ENCODE data around the gene ZBTB7C. TPM values are rescaled to one million over a fixed set of nuclear protein-coding genes. Genes with fewer than 3 reads are reported as not detected.

ZBTB7C gene
- total RNA-seq, 1 donor from 2014 or later: 0.11 TPM

- no peak for TF ChIP-seq CTCF (IDR thresholded peaks at IDR 0.05)
- no peak for DNase-seq (ENCODE audit: extremely low spot score, unreplicated experiment)
- H3K36me3 Mint-ChIP-seq (ENCODE audit: unreplicated experiment): no peaks in the 10 kb centered on the region
- H3K4me3 Mint-ChIP-seq (ENCODE audit: unreplicated experiment): no peak overlapping the region
- peaks cover 63% of the 10 kb centered on the region for H3K27me3 Mint-ChIP-seq (ENCODE audit: unreplicated experiment)
- H3K4me1 Mint-ChIP-seq (ENCODE audit: unreplicated experiment): no peaks in the 10 kb centered on the region
- H3K27ac Mint-ChIP-seq (ENCODE audit: unreplicated experiment): no peak overlapping the region
- H3K9me3 Mint-ChIP-seq (ENCODE audit: unreplicated experiment): no peaks in the 10 kb centered on the region
Measured at GRCh38 chr18:48263192-48263853, 145.9 kb downstream of the ZBTB7C start.

- Mint-ChIP-seq H3K4me3 (ENCODE audit: unreplicated experiment) (no peak overlapping the region), H3K36me3 (ENCODE audit: unreplicated experiment) (peaks cover 4% of the 10 kb centered on the region), H3K9me3 (ENCODE audit: unreplicated experiment) (peaks cover 14% of the 10 kb centered on the region), H3K4me1 (ENCODE audit: unreplicated experiment) (no peaks in the 10 kb centered on the region), H3K27me3 (ENCODE audit: unreplicated experiment) (peaks cover 69% of the 10 kb centered on the region), H3K27ac (ENCODE audit: unreplicated experiment) (no peak overlapping the region)
- DNase-seq (ENCODE audit: extremely low spot score, unreplicated experiment): no peak
- no peak for TF ChIP-seq CTCF (IDR thresholded peaks at IDR 0.05)
Measured at GRCh38 chr18:48260237-48260636, 148.9 kb downstream of the ZBTB7C start.

- Mint-ChIP-seq H3K27me3 (ENCODE audit: unreplicated experiment) (peaks cover 77% of the 10 kb centered on the region), H3K4me1 (ENCODE audit: unreplicated experiment) (no peaks in the 10 kb centered on the region), H3K9me3 (ENCODE audit: unreplicated experiment) (peaks cover 17% of the 10 kb centered on the region), H3K27ac (ENCODE audit: unreplicated experiment) (no peak overlapping the region), H3K36me3 (ENCODE audit: unreplicated experiment) (peaks cover 4% of the 10 kb centered on the region), H3K4me3 (ENCODE audit: unreplicated experiment) (no peak overlapping the region)
- TF ChIP-seq CTCF (IDR thresholded peaks at IDR 0.05): no peak
- DNase-seq (ENCODE audit: extremely low spot score, unreplicated experiment): no peak
Measured at GRCh38 chr18:48256848-48257247, 152.3 kb downstream of the ZBTB7C start.

- no peak overlapping the region for H3K27ac Mint-ChIP-seq (ENCODE audit: unreplicated experiment)
- H3K4me1 Mint-ChIP-seq (ENCODE audit: unreplicated experiment): no peaks in the 10 kb centered on the region
- H3K9me3 Mint-ChIP-seq (ENCODE audit: unreplicated experiment): peaks cover 17% of the 10 kb centered on the region
- TF ChIP-seq CTCF (IDR thresholded peaks at IDR 0.05): no peak
- H3K4me3 Mint-ChIP-seq (ENCODE audit: unreplicated experiment): no peak overlapping the region
- peaks cover 78% of the 10 kb centered on the region for H3K27me3 Mint-ChIP-seq (ENCODE audit: unreplicated experiment)
- peaks cover 4% of the 10 kb centered on the region for H3K36me3 Mint-ChIP-seq (ENCODE audit: unreplicated experiment)
- no peak for DNase-seq (ENCODE audit: extremely low spot score, unreplicated experiment)
Measured at GRCh38 chr18:48254077-48254602, 155.0 kb downstream of the ZBTB7C start.

- no peak overlapping the region for H3K4me3 Mint-ChIP-seq (ENCODE audit: unreplicated experiment)
- no peak overlapping the region for H3K27ac Mint-ChIP-seq (ENCODE audit: unreplicated experiment)
- H3K36me3 Mint-ChIP-seq (ENCODE audit: unreplicated experiment): peaks cover 4% of the 10 kb centered on the region
- no peak for TF ChIP-seq CTCF (IDR thresholded peaks at IDR 0.05)
- H3K9me3 Mint-ChIP-seq (ENCODE audit: unreplicated experiment): peaks cover 17% of the 10 kb centered on the region
- no peak for DNase-seq (ENCODE audit: extremely low spot score, unreplicated experiment)
- no peaks in the 10 kb centered on the region for H3K4me1 Mint-ChIP-seq (ENCODE audit: unreplicated experiment)
- peaks cover 80% of the 10 kb centered on the region for H3K27me3 Mint-ChIP-seq (ENCODE audit: unreplicated experiment)
Measured at GRCh38 chr18:48252525-48252924, 156.7 kb downstream of the ZBTB7C start.

Measured in osteocyte (in vitro differentiated cells).